Hematopoietic multipotent progenitor cell treated with erythropoietin and hydrocortisone succinate and interleukin-3 and kit ligand, for 15 days (in vitro differentiated cells): ENCODE data around the gene SUMO3.
"Not testable (repeated sequence)": the region's sequence is repeated elsewhere in the genome, so short reads cannot be mapped to it uniquely, and the experiment has no call there.

Source experiments
- DNase-seq: peaks from one replicate; pipeline ENCODE4 v3.0.0-alpha.2; 2015; ENCODE audit warnings: low spot score

SUMO3 gene

DNA sequence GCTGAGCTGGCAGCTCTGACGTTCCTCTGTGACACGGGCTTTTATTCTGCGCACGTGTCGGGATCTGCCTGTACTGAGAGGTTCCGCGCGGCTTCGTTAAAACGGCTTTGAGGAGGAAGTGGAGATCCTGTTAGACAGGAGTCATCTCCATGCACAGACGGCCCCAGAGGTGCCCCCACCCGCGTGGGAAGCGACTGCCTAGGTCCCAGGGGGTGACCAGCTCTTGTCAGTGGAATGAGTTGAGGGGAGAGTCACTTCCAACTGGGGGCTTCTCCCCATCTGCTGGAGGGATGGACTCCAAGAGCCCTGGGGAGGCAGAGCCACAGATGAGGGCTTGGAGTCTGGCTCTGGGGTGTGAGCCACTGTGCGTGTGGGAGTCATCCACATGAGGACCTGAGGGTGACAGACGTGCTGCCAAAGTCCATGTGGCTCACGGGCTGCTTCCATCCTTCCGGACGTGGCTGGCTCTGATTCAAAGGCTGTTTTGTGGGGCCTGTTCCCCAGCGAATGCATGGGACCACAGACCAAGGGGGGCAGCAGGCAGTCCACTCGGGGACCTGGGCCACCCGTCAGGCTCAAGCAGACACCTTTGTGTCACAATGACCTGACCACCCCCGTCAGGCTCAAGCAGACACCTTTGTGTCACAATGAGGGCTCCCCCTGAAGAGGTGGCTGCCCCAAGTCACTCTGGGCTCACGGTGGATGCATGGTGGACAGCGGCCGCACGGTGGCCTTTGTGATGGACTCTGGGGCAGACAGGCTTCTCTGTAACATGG is 28.8 kb upstream of the SUMO3 start:
- DNase-seq, result no peak

- DNase-seq, result no peak
These were observed 28.3 kb upstream of the SUMO3 start for GRCh38 chr21:44846224-44846484.

DNA sequence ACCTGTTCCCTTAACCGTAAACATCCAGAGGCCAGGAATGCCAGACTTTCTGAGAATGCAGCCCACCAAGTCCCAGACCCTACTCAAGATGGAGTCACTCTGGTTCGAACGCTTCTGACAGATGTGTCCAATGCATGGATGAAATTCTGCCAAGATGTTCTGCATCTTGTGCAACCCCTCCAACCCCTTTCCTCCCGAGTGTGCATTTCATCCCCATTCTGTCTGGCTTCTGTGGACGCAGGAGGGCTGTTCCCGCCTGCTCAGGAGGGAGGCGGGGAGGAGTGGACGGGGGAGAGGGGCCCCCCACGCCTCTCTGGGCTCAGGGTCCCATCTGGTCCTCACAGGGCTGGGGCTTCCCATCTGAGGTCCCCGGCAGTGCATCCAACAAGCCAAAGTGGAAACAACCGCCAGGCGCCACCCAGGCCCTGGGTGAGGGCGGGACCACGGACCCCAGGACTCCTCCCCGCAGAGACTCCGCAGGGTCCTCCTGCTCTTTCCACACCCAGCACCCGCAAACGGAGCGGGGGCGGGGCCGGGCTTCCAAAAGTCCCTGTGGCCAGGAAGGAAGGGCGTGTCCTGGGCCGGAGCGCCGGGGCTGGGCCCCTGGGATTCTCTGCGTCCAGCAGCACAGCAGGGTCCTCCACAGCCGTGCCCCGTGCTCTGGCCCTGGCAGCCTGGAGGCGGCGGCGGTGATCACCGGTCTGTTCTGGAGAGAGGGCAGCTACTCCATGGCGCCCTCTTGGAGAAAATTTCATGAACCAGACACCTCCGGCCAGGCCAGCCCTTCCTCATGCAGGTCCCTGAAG is 27.8 kb upstream of the SUMO3 start:
- DNase-seq, result peak; percentile 68

DNA sequence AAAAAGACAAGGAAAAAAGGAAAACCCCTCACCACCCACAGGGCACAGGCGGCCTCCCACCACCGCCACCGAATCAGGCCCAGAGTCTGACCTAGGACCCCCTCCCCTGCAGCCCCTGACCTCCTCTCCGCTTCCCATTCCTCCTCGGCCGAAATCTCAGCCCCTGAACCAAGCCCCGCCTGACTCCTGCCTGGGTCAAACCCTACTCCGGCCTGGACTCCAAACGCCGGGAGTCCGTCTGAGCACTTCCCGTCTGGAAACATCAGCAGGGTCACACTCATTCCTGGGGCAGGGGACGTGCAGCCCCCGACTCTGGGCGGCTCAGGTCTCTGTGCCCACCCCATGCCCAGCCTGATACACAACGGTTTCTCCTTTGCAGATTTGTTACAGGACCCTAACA is 26.4 kb upstream of the SUMO3 start:
- no peak for DNase-seq

DNA sequence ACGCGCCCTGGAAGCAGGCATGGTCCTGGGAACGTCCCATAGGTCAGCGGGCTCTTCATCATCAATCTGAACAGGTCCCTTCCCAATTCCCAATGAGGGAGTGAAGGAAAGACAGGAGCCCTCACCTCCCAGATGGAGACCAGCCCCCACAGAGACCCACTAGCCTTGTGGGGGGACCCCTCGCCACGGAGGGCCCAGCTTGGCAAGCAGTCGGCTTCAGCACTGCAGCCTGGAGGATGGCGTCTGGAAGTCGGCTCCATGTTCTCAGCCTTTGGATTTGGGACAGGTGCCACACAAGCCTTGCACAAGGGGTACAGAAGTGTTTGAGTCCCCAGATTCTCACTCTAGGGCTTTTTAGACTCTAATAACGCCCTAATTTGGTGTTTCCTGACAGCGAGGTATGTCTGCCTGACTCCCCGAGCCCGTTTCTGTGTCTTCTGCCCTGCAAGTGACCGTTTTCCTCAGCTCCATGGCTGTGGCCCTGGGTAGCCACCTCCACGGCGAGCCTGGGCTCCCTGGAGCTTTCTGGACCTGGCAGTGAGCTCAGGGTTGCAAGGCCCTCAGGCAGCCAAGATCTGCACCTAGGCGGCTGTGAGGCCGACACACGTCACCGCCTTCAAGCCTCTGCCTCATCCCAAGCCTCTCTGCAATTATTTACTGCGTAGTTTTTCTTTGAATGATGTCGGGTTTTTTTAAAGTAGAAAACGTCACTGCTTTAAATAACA is 25.0 kb upstream of the SUMO3 start:
- DNase-seq, result no peak

- DNase-seq, result no peak
These were observed 24.2 kb upstream of the SUMO3 start for GRCh38 chr21:44842087-44842486.

GRCh38 chr21:44840771-44841170 is 22.9 kb upstream of the SUMO3 start:
- no peak for DNase-seq

GRCh38 chr21:44838951-44839350 is 21.1 kb upstream of the SUMO3 start:
- no peak for DNase-seq

GRCh38 chr21:44838039-44838895 is 20.4 kb upstream of the SUMO3 start:
- peak; percentile 26 for DNase-seq

GRCh38 chr21:44837537-44837936 is 19.7 kb upstream of the SUMO3 start:
- DNase-seq, result no peak

DNA sequence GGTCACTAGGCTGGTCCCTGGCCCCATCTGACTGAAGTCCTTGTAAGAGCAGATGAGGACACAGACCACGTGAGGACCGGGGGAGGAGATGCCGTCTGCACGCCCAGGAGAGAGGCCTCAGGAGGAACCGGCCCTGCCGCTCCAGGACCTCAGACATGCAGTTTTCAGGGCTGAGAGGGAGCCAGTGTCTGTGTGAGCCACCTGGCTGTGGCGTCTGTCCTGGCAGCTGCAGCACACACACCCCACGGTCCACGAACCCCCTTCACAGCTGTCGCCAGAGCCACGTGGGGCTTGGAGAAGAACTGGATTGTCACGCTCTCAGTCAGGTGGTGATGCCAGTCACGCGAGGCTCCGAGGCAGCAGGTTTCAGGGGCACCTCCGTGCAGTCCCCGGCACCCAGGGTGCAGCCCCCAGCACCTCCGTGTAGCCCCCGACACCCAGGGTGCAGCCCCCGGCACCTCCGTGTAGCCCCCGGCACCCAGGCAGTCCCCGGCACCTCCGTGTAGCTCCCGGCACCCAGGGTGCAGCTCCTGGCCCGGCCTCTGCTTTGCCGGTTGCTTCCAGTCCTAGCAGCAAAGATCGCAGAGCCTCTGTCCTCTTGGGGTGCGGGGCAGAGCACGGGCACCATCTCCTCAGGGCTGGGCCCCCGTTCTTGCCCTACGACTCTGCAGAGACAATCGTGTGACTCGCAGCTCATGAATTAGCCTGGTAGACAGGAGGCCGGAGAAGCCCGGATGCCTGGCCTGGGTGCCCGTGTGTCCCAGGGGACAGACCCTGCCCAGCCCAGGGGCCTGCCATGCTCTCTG is 19.0 kb upstream of the SUMO3 start:
- no peak for DNase-seq

DNA sequence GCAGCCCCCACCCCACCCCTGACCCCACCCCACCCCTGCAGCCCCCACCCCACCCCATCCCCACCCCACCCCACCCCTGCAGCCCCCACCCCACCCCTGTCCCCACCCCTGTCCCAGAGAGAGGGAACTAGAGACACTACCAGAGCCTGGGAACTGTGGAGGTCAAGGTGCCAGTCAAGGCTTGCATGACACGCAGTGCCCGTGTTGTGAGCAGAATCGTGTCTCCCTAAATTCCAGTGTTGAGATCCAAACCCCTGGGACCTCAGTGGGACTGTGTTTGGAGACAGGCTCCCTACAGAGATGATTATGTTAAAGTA is 18.4 kb upstream of the SUMO3 start:
- no peak for DNase-seq

DNA sequence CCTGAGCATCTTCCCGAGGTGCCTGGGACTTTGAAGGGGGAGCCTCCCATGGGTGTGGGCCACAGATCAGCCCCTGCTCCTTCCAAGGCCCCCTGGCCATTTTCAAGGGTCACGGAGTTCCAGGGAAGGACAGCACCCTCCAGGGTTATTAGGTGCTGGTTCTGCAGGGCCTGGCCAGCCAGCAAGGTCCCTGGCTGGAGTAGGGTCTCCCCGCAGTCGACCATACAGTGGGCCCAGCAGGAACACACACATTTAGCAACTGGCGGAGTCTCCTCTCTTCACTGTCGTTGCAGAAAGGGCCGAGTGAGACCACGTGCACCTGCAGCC is 17.7 kb upstream of the SUMO3 start:
- no peak for DNase-seq

- DNase-seq, result no peak
These were observed 17.2 kb upstream of the SUMO3 start for GRCh38 chr21:44834951-44835646.

GRCh38 chr21:44834231-44834950 is 16.5 kb upstream of the SUMO3 start:
- no peak for DNase-seq

DNA sequence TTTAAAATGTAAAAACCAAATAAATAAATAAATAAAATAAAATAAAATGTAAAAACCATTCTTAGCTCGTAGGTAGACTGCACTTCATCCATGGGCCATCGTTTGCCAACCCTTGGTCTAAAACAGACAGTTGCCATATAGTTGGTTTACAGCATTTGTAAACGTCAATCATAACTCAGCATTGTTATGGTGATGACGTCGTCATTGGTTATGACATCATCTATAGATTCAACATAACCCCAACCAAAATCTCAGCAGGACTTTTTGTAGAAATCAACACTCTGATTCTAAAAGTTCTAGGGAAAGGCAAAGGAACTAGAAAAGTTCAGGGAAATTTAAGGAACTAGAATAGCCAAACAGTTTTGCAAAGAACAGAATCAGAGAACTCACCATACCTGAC is 15.8 kb upstream of the SUMO3 start:
- DNase-seq, result no peak

DNA sequence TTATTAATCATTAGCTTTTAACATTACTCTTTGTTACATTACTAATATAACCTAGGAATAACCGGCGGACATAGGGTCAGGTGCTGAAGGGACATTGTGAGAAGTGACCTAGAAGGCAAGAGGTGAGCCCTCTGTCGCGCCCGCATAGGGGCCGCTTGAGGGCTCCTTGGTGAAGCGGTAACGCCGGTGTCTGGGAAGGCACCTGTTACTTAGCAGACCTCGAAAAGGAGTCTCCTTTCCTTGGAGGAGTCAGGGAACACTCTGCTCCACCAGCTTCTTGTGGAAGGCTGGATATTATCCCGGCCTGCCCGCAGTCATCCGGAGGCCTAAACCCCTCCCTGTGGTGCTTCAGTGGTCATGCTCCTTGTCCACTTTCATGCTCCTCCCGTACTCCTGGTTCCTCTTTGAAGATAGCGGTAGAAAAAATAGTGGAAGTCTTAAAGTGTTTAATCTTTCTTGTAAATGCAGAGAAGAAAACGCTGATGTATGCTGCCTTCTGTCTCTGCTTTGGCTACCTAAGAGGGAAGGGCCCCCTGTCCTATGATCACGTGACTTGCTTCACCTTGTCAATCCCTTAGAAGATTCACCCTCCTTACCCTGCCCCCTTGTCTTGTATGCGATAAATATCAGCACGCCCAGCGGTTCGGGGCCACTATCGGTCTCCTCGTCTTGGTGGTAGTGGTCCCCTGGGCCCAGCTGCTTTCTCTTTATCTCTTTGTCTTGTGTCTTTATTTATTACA is 14.8 kb upstream of the SUMO3 start:
- not testable (repeated sequence) for DNase-seq

GRCh38 chr21:44831227-44831860 is 13.5 kb upstream of the SUMO3 start:
- DNase-seq, result no peak

- no peak for DNase-seq
These were observed 11.7 kb upstream of the SUMO3 start for GRCh38 chr21:44829507-44830092.
